GM18907 (cell line): ENCODE data around the gene TAF1B.
A peak's percentile ranks its signal among the peaks of the same experiment; 100 is the strongest.
"Not testable (repeated sequence)": the region's sequence is repeated elsewhere in the genome, so short reads cannot be mapped to it uniquely, and the experiment has no call there.

Experiments used
- ATAC-seq: cut with Tn5 transposase; IDR thresholded peaks from one replicate; pipeline ENCODE4 v1.9.1; 2021; ENCODE audit warnings: mild to moderate bottlenecking, moderate library complexity; ENCODE audit not compliant: unreplicated experiment

TAF1B gene

DNA sequence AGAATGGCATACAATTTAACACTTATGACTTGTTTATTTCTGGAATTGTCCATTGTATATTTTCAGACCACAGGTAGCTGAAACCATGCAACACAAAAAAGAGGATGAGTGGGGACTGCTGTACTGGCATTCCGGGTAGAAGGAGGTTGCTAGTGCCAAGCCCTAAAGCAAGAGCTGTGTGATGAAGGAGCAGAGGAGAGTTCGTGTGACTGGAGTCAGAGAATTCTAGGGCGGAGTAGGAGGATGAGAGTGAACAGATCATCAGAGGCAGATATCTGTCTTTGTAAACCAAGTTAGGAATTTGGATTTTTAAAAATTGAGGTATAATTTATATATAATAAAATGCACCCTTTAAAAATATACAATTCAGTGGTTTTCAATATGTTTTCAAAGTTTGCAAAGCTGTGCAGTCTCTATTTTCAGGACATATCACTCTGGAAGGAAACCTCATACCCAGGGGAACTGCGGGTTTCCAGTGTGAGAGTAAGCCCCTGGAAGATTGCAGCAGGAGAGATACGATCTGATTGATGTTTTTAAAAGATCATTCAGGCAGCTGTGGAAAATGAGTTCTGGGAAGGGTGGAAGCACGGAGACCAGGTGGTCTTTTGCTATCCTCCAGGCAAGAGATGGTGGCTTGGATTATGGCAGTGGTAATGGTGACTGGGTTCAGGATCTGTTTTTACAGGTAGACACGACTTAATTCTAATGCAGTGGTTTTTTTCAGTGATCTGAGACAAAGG is 36.4 kb downstream of the TAF1B start:
- no peak for ATAC-seq

DNA sequence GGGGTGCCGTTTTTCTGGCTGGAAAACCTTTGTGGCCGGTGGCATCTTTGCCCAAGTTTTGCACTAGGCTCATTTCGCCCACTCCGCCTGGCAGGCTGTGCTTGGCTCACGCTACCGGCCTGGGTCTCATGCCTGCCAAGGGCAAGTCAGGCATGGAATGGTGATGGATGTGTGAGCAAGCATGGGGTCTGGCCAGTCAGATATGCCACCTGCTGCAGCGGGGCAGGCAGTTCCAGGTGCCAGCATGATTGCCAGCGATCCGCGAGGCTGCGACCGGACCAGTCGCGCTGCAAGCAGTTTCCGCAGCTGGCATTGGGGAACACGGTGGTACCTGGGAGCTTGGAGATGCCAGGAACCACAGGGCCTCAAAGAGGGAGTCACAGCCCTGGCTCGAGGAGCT is 40.6 kb downstream of the TAF1B start:
- no peak for ATAC-seq

DNA sequence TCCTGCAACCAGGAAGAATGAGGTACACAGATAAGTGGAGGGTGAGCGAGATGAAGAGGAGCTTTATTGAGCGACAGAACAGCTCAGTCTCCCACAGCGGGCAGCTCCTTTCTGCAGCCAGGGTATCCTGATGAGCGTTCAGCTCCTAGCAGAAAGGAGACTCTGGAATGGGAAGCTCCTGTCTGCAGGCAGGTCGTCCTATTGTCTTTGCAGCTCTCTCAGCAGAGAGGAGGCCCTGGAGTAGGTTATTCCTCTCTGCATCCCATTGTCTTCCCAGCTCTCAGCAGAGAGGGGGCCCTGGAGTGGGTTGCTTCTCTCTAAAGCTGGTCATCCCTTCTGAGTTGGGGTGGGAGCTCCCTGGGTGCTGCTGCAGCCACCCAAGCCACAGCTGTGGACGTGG is 41.2 kb downstream of the TAF1B start:
- no peak for ATAC-seq

DNA sequence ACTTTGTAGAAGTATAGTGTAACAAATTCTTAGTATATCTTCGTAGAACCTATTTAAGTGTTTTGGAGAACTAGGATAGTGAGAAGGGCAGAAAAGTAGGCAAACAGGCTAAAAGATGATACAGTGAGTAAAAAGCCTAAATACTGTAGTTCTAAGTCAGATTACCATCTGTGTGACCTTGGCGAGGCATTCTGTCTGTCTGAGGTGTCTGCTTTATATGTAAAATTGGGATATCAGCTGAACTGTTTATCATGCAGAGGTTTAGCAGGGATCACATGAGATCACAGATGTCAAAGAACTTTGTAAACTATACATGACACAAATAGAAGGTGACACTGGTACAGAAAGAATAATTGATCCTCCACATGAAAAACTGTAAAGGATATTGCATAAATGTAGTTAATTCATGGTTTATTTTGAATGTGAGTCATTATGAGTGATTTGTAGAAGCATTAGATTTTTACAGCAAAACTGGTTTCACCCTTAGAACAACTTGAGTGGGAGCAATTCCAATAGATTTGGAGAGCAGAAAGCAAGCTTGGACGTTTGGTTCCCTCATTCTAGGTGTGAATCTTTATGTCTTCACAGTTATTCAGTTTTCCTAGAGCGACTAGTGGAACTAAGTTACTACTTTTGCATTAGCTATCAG is 41.9 kb downstream of the TAF1B start:
- no peak for ATAC-seq

DNA sequence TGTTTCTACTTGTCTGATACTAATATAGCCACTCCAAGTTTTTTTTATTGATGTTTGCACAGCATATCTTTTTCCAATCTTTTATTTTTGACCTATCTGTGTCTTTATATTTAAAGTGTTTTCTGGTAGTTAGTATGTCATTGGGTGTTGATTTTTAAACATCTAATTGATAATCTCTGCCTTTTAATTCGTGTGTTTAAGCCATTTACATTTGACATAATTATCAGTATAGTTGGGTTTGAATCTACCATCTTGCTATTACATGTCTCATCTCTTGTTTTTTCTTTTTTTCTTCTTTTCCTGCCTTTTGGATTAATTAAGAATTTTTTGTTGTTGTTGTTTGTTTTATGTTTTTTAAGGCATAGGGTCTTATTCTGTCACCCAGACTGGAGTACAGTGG is 44.2 kb downstream of the TAF1B start:
- no peak for ATAC-seq

DNA sequence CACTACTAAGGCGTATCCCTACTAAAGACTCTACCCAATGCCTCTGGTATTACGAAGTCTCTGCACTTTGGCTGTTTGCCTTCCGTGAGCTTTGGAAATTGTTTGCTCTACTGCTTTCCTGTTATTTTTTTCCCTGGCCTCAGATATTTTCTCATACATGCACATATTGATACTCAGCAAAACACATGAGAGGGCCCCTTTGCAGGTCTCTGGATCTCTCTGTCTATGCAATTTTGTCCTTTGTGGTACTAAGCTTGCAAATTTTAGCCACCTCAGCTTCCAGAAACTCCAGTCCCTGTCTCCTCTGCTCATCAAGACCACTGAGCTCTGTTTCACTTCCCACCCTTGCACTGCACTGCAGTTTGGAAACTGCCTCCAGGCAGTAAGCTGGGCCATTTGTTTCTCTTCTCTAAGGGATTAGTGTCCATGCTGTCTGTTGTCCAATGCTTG is 46.6 kb downstream of the TAF1B start:
- no peak for ATAC-seq

DNA sequence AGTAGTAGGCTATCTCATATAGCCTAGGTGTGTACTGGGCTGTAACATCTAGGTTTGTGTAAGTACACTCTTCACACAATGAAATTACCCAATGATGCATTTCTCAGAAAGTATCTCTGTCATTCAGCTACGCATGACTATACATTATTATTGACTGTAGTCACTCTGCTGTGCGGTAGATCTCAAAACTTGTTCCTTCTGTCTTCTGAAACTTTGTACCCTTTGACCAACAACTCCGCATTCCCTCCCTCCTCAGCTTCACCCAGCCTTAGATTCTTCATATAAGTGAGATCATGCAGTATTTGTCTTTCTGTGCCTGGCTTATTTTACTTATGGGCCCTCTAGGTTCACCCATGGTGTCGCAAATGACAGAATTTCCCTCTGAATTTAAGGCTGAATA is 49.0 kb downstream of the TAF1B start:
- ATAC-seq, result no peak

DNA sequence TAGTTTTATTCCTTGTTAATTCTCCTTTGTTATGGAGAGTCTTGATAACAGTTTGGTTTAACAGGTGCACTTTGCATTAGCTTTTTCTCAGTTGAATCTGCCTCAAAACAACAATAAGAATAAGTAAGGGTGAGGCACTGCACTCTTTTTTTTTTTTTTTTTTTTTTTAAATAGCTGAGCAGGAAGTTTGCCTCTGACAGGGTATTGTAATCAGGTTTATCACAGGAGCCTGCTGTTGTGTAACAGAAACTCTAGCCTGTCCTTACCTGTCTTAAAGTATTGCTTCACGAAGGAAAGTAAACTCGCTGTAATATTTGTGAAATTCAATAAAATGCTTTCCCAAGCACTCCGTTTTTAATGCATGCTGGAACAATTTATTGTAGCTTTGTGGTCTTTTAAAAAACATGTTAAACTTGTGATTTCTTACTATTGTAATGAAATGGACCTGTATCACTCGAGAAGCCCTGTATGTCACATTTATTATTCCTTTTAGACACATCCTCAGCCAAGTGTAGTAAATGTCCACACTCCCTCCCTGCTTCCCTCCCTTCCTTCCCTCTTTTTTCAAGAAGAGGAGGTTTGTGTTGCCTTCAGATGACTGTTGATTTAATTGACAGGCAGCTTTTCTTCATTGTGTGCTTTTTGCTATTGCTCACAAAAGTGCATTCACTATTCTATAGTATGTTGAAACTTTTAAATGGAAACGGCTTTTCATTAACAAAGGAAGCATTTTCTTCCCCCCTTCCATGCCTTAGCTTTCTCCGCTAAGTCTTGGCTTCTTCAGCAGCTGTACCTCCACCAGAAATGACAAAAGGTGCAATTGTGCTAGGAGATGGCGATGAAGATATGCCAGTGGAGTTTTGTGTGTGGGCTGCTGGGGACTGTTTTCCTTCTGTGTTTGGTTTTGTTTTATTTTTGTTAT is 52.7 kb downstream of the TAF1B start:
- no peak for ATAC-seq

DNA sequence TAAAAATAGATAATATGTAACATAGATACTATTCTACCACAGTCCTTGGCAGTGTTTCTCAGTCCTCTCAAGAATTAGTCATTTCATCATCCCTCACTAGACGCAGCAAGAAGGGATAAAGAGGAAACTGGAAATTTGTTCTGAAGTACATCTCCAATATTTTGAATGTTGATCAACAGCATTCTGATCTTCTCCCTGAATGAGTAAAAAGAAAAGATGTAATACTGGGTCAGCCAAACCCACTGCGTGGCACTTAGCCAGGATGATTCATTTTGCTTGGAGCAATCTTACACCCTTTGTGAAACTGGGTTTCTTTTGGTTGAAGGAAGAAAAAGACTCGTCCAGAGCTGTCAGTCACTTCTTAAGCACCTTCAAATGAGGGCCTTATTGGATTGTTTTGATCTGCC is 54.1 kb downstream of the TAF1B start:
- no peak for ATAC-seq

DNA sequence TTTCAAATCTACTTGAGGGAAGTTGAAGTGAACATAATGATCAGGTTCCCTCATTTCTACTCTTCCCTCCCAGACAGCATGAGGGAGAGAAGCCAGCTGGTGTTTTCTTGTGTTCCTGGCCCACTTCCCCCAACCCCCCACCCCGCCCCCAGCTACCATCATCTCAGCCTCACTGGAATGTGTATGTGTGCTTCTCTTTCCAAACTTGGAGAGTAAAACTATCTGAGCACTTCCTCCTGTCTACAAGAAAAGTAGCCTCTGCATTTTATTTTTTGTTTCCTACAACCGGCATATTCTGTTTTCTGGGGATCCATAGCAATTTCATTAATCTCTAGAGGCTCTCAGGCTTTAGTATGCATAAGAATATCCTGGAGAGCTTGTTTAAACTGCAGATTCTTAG is 54.6 kb downstream of the TAF1B start:
- ATAC-seq, result no peak

DNA sequence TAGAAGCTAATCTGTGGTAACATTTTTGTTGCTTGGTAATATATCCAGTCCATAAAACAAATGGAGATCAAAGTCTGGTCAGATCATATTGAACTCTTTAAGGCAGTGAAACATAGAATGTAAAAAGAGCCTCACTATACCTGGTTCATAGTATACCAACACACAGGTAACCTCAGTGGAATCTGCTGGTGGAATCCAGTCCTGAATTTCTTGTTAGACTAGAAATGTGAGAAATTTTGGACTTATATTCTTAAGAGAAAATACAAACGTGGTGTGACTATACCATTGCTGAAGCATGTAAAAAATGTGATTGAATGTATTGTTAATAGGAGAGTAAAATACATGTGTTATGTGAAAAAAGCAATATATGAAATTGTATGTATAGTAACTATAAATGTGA is 62.1 kb downstream of the TAF1B start:
- ATAC-seq, result no peak

DNA sequence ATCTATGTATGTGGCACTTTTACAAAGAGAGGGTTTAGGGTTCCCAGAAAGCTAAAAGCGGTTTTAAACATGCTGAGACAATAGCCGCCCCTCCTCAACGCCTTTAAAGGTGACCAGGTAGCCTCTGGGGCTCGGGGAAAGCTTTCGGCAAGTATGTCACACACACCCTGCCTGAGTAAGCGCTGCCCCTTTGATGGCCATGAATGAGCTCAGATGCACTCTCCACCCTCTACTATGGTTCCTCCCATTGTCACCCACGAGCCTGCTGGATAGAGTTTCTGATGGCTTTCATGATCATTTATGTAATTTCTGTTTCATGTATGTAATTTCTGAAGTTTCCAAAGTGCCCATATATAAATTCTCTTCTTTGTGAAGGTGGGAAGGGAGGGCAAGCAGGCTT is 64.1 kb downstream of the TAF1B start:
- ATAC-seq, result no peak

DNA sequence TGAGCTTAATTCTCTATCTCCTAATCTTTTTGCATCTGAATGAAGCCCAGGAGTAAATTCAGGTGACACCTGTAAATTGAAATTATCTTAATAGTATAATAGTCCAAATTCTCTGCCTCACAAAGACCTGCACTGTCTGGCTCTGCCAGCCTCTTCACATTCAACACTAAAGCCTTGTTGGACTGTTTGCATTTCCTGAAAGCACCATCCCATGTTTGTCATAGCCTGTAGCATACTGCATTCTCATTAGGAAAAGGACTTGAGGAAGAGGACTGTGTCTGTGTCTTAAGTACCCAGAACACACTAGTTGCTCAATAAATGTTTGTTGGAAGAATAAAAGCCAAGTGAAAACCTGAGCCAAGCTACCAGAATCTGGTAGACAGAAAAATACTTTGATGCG is 65.4 kb downstream of the TAF1B start:
- no peak for ATAC-seq

DNA sequence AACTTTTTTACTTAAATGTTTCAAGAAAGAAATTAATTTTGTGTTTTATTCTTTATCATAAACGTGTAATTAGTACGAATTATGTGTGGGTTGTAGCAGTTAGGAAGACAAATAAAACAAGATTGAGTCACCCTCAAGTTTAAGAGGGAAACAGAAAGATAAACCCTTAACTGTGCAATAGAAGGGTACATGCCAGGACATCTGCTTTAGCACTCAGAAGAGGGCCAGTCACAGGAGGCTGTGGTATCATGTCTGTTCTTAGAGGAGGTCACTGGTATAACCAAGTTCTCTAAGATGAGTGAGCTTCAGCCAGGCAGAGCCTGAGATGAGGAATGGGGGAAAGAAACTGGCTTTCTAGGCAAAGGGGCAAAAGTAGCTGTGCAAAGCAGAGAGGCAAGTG is 65.8 kb downstream of the TAF1B start:
- no peak for ATAC-seq

DNA sequence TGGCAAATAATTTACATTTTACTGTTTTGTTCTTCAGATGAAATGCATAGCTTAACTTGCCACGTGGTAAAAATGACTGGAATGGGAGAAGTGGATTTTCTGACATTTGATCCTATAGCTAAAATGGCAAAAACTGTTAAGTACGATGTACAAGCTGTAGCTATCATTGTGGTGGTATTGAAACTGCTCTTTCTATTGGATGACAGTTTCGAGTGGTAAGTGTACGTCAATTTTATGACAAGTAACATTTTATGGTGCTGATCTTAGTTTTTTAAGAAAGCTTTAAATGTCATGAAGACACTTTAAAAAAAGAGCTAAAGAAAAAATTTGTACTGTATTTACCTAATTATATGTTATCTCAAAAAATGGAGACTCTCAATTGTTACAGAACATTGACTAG is 67.4 kb downstream of the TAF1B start:
- ATAC-seq, result no peak

DNA sequence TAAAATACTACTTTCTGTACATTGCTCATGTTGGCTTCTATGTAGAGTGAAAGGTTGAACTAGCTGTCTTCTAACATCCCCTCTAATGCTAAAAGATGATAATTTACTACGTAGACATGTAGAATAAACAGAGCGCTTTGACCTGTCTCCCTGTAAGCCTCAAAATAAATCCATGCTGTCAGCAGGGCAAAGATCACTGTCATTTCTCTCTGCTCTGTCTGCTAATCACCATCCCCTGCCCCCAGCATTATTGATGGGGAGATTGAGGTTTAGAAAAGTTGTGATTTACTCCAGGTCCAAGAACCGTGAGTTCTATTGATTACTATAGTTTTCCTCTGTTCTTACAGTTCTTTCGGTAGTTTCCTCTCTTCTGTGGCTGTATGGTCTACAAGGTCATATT is 69.2 kb downstream of the TAF1B start:
- no peak for ATAC-seq

DNA sequence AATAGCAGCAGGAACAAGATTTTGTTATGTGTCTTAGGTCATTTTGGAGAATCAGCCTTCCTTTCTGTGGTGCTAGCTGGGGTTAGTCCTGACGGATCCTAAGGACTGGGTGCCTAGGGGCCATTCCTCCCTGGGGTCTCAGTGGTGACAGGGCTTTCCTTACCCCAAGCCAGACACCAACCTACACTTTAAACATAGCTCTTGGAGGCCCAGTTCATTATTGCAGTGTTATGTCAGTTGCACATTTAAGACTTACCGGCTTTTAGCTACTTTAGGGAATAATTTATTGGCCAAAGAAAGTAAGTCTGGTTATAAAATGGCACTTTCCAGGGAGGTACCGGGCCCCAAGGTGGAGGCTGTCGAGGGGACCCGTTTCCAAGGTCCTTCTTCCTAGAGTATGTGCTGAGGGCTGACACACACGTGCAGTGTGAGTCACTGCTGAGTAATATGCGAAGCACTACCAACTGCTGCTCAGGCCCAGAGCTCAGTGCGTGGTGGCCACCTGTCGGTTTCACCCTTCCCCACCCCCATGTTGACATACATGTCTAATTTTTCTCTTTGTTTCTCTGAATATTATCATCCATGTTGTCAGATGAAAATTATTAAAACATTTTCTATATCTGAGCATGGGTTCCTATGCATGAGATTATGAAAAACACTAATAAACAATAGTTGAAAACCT is 71.3 kb downstream of the TAF1B start:
- ATAC-seq, result peak; percentile 91

DNA sequence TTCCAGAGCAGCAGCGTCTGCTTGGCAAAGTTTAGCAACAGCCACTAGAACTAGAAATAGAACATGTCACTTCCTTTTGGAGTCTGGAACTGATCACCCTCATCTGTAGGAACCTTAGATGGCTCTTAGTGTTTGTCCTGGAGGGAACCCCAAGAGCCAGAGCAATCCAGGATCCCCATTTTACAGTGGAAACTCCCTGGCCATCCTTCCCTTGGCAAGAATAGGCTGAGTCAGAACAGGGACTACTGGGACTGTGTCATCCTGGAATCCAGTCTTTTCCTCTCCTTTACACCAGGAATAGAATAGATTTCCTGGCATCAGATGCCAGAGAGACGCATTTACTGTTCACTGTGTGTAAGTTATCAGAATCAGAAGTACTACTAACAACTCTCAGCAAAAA is 75.0 kb downstream of the TAF1B start:
- no peak for ATAC-seq

DNA sequence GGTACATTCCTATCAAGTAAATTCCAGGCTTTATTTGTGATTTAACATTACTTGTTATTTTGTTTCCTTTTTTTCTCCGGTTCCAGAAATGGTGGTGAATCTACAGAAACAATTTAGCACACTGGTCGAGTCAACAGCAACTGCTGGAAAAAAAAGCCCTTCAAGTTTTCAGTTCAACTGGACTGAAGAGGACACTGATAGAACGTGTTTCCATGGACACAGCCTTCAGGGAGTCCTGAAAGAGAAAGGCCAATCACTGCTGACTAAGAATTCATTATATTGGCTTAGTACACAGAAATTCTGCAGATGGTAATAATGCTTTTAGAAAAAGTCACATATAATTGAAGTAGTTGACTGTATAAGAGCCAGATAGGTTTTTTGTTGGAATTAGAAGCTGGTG is 76.2 kb downstream of the TAF1B start:
- ATAC-seq, result no peak

DNA sequence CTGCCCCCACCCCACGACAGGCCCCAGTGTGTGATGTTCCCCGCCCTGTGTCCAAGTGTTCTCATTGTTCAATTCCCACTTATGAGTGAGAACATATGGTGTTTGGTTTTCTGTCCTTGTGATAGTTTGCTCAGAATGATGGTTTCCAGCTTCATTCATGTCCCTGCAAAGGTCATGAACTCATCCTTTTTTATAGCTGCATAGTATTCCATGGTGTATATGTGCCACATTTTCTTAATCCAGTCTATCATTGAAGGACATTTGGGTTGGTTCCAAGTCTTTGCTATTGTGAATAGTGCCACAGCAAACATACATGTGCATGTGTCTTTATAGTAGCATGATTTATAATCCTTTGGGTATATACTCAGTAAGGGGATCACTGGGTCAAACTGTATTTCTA is 83.7 kb downstream of the TAF1B start:
- ATAC-seq, result not testable (repeated sequence)

DNA sequence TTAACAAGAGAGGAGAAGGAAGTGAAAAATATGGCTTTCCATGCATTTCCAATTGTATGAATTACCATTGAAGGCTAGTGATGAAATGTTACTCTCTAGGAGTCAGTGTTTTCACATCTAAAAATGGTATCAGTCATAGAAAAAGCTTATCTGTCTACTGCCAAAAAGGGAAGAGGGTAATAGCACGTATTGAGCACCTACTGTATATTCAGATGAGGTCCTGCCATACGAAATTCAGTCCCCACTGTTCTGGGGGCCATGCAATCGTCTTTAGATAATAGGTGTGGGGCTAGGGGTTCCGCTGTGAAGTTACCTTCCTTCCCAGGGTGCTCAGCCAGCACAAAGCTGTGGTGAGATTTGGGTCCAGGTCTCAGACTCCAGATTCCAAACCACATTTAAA is 94.0 kb downstream of the TAF1B start:
- ATAC-seq, result no peak
